GM23338 (cell line): ENCODE results near the gene GNRH2.

Experiments
- EZH2phosphoT487 ChIP-seq: fragments of 200-600 bp; sonication (generic); IDR thresholded peaks from one replicate; pipeline ENCODE4 v1.8.1; 2018; ENCODE audit warnings: antibody characterized with exemption; ENCODE audit not compliant: unreplicated experiment
- JUNB ChIP-seq: IDR thresholded peaks from one replicate; pipeline ENCODE4 v1.6.1; 2016; ENCODE audit warnings: antibody characterized with exemption; ENCODE audit not compliant: unreplicated experiment
- POLR2AphosphoS5 ChIP-seq: IDR thresholded peaks from 2 replicates; pipeline ENCODE4 v1.6.1; 2016; ENCODE audit warnings: antibody characterized with exemption, low read depth
- TF ChIP-seq, protein P1 (sequence below), 2 experiments: fragments of 200-600 bp in 1 of 2; sonication (generic) in 1 of 2; conservative IDR thresholded peaks; 2 replicates each; pipeline versions ENCODE4 v1.5.1 to v1.6.1; 2016 to 2017; ENCODE audit warnings: antibody characterized with exemption in 2 of 2, low read depth in 2 of 2, mild to moderate bottlenecking in 2 of 2, moderate library complexity in 1 of 2

DNA sequence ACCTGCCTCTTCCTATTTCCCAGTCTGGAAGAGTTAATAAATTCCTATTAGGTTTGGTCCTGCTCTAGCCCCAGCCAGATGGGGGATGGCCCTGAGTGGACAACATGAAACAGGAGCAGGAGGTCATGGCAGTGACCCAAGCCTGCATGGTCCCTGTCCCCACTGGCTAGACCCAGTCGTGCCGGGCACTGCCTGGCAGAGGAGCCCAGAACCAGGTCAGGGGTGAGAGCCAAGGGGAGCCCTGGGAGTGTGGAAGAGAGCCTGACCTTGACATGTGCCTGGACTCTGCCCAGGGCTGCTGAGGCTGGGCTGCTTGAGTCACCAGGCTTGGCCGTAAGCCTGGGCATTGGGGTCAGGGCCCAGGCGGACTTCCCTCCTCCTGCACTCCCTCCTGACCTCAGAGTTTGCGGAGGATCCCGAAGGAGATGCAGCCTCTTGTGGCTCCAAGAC, 37.5 kb downstream of the GNRH2 start:
- TF ChIP-seq EZH2phosphoT487 = no peak
- TF ChIP-seq, protein P1, sequence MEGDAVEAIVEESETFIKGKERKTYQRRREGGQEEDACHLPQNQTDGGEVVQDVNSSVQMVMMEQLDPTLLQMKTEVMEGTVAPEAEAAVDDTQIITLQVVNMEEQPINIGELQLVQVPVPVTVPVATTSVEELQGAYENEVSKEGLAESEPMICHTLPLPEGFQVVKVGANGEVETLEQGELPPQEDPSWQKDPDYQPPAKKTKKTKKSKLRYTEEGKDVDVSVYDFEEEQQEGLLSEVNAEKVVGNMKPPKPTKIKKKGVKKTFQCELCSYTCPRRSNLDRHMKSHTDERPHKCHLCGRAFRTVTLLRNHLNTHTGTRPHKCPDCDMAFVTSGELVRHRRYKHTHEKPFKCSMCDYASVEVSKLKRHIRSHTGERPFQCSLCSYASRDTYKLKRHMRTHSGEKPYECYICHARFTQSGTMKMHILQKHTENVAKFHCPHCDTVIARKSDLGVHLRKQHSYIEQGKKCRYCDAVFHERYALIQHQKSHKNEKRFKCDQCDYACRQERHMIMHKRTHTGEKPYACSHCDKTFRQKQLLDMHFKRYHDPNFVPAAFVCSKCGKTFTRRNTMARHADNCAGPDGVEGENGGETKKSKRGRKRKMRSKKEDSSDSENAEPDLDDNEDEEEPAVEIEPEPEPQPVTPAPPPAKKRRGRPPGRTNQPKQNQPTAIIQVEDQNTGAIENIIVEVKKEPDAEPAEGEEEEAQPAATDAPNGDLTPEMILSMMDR (conservative IDR thresholded peaks at IDR 0.05; ENCODE audit: low read depth in 2 of 2) = no peak
- no peak for TF ChIP-seq POLR2AphosphoS5
- no peak for TF ChIP-seq JUNB
